Endodermal cell (in vitro differentiated cells): ENCODE data around the gene DSCAML1. TPM values are rescaled to one million over a fixed set of nuclear protein-coding genes. Genes with fewer than 3 reads are reported as not detected.
"Not testable (repeated sequence)": the region's sequence is repeated elsewhere in the genome, so short reads cannot be mapped to it uniquely, and the experiment has no call there.

ENCODE experiments used
- DNase-seq: peaks from one replicate; pipeline ENCODE4 v3.0.0-alpha.2; 2017
- H3K27ac ChIP-seq: 2 replicates; pipeline ENCODE4 v1.5.1; 2013; ENCODE audit warnings: mild to moderate bottlenecking, low read depth, low read length, moderate library complexity
- H3K27me3 ChIP-seq: 2 replicates; pipeline ENCODE4 v1.6.1; 2013; ENCODE audit warnings: mild to moderate bottlenecking, low read length, moderate library complexity; ENCODE audit not compliant: insufficient read depth, control insufficient read depth, poor library complexity, severe bottlenecking
- H3K36me3 ChIP-seq: 2 replicates; pipeline ENCODE4 v1.7.0; 2013; ENCODE audit warnings: mild to moderate bottlenecking, low read length, moderate library complexity; ENCODE audit not compliant: control insufficient read depth, insufficient read depth
- H3K4me1 ChIP-seq: one replicate; pipeline ENCODE4 v1.7.0; 2013; ENCODE audit warnings: low read length; ENCODE audit not compliant: control insufficient read depth, insufficient read depth
- H3K4me3 ChIP-seq: 2 replicates; pipeline ENCODE4 v1.5.1; 2013; ENCODE audit warnings: mild to moderate bottlenecking, low read length, moderate library complexity
- H3K9ac ChIP-seq: 2 replicates; pipeline ENCODE4 v1.6.1; 2013; ENCODE audit warnings: mild to moderate bottlenecking, low read length, moderate library complexity; ENCODE audit not compliant: poor library complexity, severe bottlenecking; ENCODE audit errors: extremely low read depth
- H3K9me3 ChIP-seq: 2 replicates; pipeline ENCODE4 v1.6.1; 2013; ENCODE audit warnings: mild to moderate bottlenecking, low read length, moderate library complexity; ENCODE audit not compliant: control insufficient read depth
- H3K27ac Mint-ChIP-seq: 2 replicates; pipeline ENCODE4 v1.8.0; 2020; ENCODE audit warnings: mixed read lengths
- H3K27me3 Mint-ChIP-seq: 2 replicates; pipeline ENCODE4 v1.8.0; 2021; ENCODE audit warnings: mild to moderate bottlenecking, mixed read lengths; ENCODE audit not compliant: insufficient read depth
- H3K36me3 Mint-ChIP-seq: 2 replicates; pipeline ENCODE4 v1.8.0; 2020; ENCODE audit warnings: low read depth, mixed read lengths
- H3K4me1 Mint-ChIP-seq: 2 replicates; pipeline ENCODE4 v1.8.0; 2020; ENCODE audit warnings: mixed read lengths
- H3K4me3 Mint-ChIP-seq: 2 replicates; pipeline ENCODE4 v1.8.0; 2020; ENCODE audit warnings: mild to moderate bottlenecking, moderate library complexity, mixed read lengths
- H3K9me3 Mint-ChIP-seq: 2 replicates; pipeline ENCODE4 v1.8.0; 2020; ENCODE audit warnings: mild to moderate bottlenecking, mixed read lengths
- WGBS, 2 experiments: methylation state at CpG; one replicate each; pipeline versions ENCODE4 v1.1.5 to v1.1.7; 2013; ENCODE audit warnings: missing lambda C conversion rate in 2 of 2, mixed read lengths in 1 of 2; ENCODE audit not compliant: insufficient coverage in 1 of 2, insufficient read length in 1 of 2; 5-methylcytosine and 5-hydroxymethylcytosine counted together
- total RNA-seq, 2 donors: library from RNA; stranded (reverse); fragmentation: NEBNext Ultra II Directional in 1 of 2; extraction: Animal tissue kit (Norgen Biotek cat#: 25700) in 1 of 2; gene quantifications; 2 replicates in 1 of 2; 3 replicates in 1 of 2; pipeline ENCODE4 v1.2.1, GENCODE V29; 2021
- TF ChIP-seq, protein P1 (sequence below): fragments of 200-600 bp; sonication (generic); conservative IDR thresholded peaks from 2 replicates; pipeline ENCODE4 v1.5.0; 2021; ENCODE audit warnings: antibody characterized with exemption, mild to moderate bottlenecking

DSCAML1 gene
- total RNA-seq, 2 donors from 2014 or later, result 5.6 to 10.9 TPM

DNA sequence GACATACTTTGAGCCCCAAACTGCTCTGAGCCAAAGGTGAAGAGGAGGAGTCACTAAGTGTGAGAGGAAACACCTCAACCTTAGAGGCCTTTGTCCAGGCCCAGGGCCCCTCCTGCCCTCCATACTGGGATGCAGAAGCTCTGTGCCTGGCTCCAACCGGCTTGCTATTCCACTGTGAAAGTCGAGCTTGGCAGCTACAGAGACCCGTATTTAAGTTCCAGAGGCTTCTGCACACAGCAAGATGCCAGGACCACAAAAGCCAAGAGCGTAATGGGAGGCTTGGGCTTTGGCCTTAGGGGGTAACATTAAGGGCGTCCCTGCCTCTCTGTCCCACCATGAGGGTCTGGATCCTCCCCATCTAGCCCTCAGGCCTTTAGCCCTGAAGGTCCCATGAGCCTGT, 31.9 kb downstream of the DSCAML1 start:
- WGBS, 2 experiments, result 86 to 100% methylated on average over 2 to 5 of the region's 5 CpGs
- Mint-ChIP-seq H3K4me3 (no peak overlapping the region), H3K27me3 (peaks cover 3% of the 10 kb centered on the region), H3K27ac (no peak overlapping the region), H3K36me3 (peaks cover 2% of the 10 kb centered on the region), H3K9me3 (no peaks in the 10 kb centered on the region), H3K4me1 (peaks cover 11% of the 10 kb centered on the region)
- DNase-seq, result no peak
- Histone ChIP-seq H3K36me3 (no peaks in the 10 kb centered on the region), H3K27me3 (peaks cover 8% of the 10 kb centered on the region), H3K27ac (no peak overlapping the region), H3K9me3 (no peaks in the 10 kb centered on the region), H3K4me3 (no peak overlapping the region), H3K4me1 (peaks cover 4% of the 10 kb centered on the region), H3K9ac (no peak overlapping the region)
- TF ChIP-seq, protein P1, sequence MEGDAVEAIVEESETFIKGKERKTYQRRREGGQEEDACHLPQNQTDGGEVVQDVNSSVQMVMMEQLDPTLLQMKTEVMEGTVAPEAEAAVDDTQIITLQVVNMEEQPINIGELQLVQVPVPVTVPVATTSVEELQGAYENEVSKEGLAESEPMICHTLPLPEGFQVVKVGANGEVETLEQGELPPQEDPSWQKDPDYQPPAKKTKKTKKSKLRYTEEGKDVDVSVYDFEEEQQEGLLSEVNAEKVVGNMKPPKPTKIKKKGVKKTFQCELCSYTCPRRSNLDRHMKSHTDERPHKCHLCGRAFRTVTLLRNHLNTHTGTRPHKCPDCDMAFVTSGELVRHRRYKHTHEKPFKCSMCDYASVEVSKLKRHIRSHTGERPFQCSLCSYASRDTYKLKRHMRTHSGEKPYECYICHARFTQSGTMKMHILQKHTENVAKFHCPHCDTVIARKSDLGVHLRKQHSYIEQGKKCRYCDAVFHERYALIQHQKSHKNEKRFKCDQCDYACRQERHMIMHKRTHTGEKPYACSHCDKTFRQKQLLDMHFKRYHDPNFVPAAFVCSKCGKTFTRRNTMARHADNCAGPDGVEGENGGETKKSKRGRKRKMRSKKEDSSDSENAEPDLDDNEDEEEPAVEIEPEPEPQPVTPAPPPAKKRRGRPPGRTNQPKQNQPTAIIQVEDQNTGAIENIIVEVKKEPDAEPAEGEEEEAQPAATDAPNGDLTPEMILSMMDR, result no peak

DNA sequence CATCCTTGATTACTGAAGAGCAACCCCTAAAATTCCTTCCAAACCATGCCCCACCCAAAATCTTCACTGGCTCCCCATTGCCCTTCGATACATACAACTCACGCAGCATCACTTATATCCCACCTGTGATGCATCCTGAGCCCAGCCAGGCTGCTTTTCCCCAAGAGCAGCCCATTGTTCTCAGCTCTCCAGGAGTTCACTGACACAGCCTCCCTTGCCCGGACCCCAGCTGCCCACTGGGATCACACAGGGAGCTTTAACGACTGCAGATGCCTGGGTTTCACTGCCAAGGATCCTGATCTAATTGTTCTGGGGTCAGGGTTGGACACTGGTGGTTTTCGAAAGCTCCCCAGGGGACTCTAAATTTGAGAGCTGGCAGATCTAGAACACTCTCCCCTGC, 33.6 kb downstream of the DSCAML1 start:
- not testable (repeated sequence) for H3K36me3 ChIP-seq, H3K27me3 ChIP-seq

GRCh38 chr11:117761993-117762392, 35.0 kb downstream of the DSCAML1 start:
- 76 to 83% methylated on average over 6 to 7 of the region's 7 CpGs for WGBS, 2 experiments
- H3K27me3 Mint-ChIP-seq, result peaks cover 3% of the 10 kb centered on the region

More for the DNA sequence above, 33.6 kb downstream of the DSCAML1 start:
- H3K27me3 Mint-ChIP-seq, H3K27ac ChIP-seq, H3K9ac ChIP-seq, H3K4me3 ChIP-seq, H3K27ac Mint-ChIP-seq, H3K4me3 Mint-ChIP-seq, H3K9me3 Mint-ChIP-seq, H3K36me3 Mint-ChIP-seq, H3K9me3 ChIP-seq, H3K4me1 ChIP-seq, DNase-seq: not testable (repeated sequence)
- H3K4me1 Mint-ChIP-seq, result peaks cover 22% of the 10 kb centered on the region
- WGBS, 2 experiments, result 73 to 100% methylated on average over 2 to 5 of the region's 5 CpGs

More at GRCh38 chr11:117761993-117762392, 35.0 kb downstream of the DSCAML1 start:
- Mint-ChIP-seq H3K36me3 (peaks cover 2% of the 10 kb centered on the region), H3K27ac (no peak overlapping the region), H3K9me3 (no peaks in the 10 kb centered on the region), H3K4me1 (peaks cover 21% of the 10 kb centered on the region), H3K4me3 (no peak overlapping the region)
- peaks cover under 1% of the 10 kb centered on the region for H3K27me3 ChIP-seq
- no peak for DNase-seq
- TF ChIP-seq, protein P1, result no peak
- no peak overlapping the region for H3K4me3 ChIP-seq
- no peaks in the 10 kb centered on the region for H3K36me3 ChIP-seq
- H3K4me1 ChIP-seq, result no peaks in the 10 kb centered on the region
- no peak overlapping the region for H3K9ac ChIP-seq
- no peak overlapping the region for H3K27ac ChIP-seq
- no peaks in the 10 kb centered on the region for H3K9me3 ChIP-seq
